GM20431 (cell line): ENCODE measurements around the gene FAM234B.
"Not testable (repeated sequence)": the region's sequence is repeated elsewhere in the genome, so short reads cannot be mapped to it uniquely, and the experiment has no call there.

Experiments used
- in situ Hi-C: fragments of 300-500 bp; cut with MseI, MboI; formaldehyde crosslinking; loops from one replicate; pipeline ENCODE4 v1.15.0; 2020; ENCODE audit warnings: low sequenced_read_pairs; ENCODE audit not compliant: unreplicated experiment

Gene FAM234B

GRCh38 chr12:13022851-13023271, 21.3 kb upstream of the FAM234B start:
- in situ Hi-C loops = no loop called here

GRCh38 chr12:13023811-13024530, 20.2 kb upstream of the FAM234B start:
- in situ Hi-C loops = no loop called here

GRCh38 chr12:13024531-13024916, 19.7 kb upstream of the FAM234B start:
- in situ Hi-C loops = no loop called here

GRCh38 chr12:13026286-13026685, 17.9 kb upstream of the FAM234B start:
- in situ Hi-C loops = no loop called here

GRCh38 chr12:13027032-13027431, 17.1 kb upstream of the FAM234B start:
- in situ Hi-C loops = no loop called here

- in situ Hi-C loops = no loop called here
Measured at GRCh38 chr12:13027508-13027907, 16.7 kb upstream of the FAM234B start.

- in situ Hi-C loops = no loop called here
Measured at GRCh38 chr12:13028825-13029570, 15.2 kb upstream of the FAM234B start.

GRCh38 chr12:13030541-13031291, 13.5 kb upstream of the FAM234B start:
- in situ Hi-C loops = no loop called here

GRCh38 chr12:13032164-13032563, 12.0 kb upstream of the FAM234B start:
- in situ Hi-C loops = no loop called here

- in situ Hi-C loops = no loop called here
Measured at GRCh38 chr12:13033476-13033875, 10.7 kb upstream of the FAM234B start.

- in situ Hi-C loops = not testable (repeated sequence)
Measured at GRCh38 chr12:13035335-13035734, 8.8 kb upstream of the FAM234B start.

GRCh38 chr12:13036881-13037280, 7.3 kb upstream of the FAM234B start:
- in situ Hi-C loops = no loop called here

GRCh38 chr12:13038491-13039161, 5.6 kb upstream of the FAM234B start:
- in situ Hi-C loops = no loop called here

- in situ Hi-C loops = no loop called here
Measured at GRCh38 chr12:13039328-13039956, 4.7 kb upstream of the FAM234B start.

- in situ Hi-C loops = no loop called here
Measured at GRCh38 chr12:13041224-13041623, 3.0 kb upstream of the FAM234B start.

GRCh38 chr12:13042666-13043230, 1.4 kb upstream of the FAM234B start:
- in situ Hi-C loops = no loop called here

GRCh38 chr12:13044906-13045299, 722 bp downstream of the FAM234B start:
- in situ Hi-C loops = no loop called here

- in situ Hi-C loops = no loop called here
Measured at GRCh38 chr12:13045816-13046215, 1.6 kb downstream of the FAM234B start.

- in situ Hi-C loops = no loop called here
Measured at GRCh38 chr12:13046964-13047363, 2.8 kb downstream of the FAM234B start.

GRCh38 chr12:13049816-13050215, 5.6 kb downstream of the FAM234B start:
- in situ Hi-C loops = no loop called here
